KOPT-K1 (cell line): ENCODE results near the gene HJV.
A peak's percentile ranks its signal among the peaks of the same experiment; 100 is the strongest.

Source experiments
- H3K27ac ChIP-seq: fragments of 200-600 bp; sonication (generic); 2 replicates; pipeline ENCODE4 v1.5.1; 2016; ENCODE audit warnings: antibody characterized with exemption, mild to moderate bottlenecking, low read depth, low read length; ENCODE audit not compliant: poor library complexity, severe bottlenecking
- H3K36me3 ChIP-seq: fragments of 200-600 bp; sonication (generic); 2 replicates; pipeline ENCODE4 v1.5.1; 2017; ENCODE audit warnings: antibody characterized with exemption, mild to moderate bottlenecking, low read length, moderate library complexity; ENCODE audit not compliant: insufficient read depth
- H3K9me3 ChIP-seq: fragments of 200-600 bp; sonication (generic); 2 replicates; pipeline ENCODE4 v1.5.1; 2017; ENCODE audit warnings: antibody characterized with exemption, low read length, mild to moderate bottlenecking; ENCODE audit not compliant: insufficient read depth, poor library complexity, severe bottlenecking

Gene HJV

GRCh38 chr1:146001709-146002108 is 19.8 kb downstream of the HJV start:
- no peaks in the 10 kb centered on the region for H3K36me3 ChIP-seq
- no peak overlapping the region for H3K27ac ChIP-seq
- no peaks in the 10 kb centered on the region for H3K9me3 ChIP-seq

- peaks cover 8% of the 10 kb centered on the region for H3K36me3 ChIP-seq
- H3K9me3 ChIP-seq: no peaks in the 10 kb centered on the region
- H3K27ac ChIP-seq: peak overlapping the region; percentile 18
Measured at GRCh38 chr1:145999321-146000024, 22.1 kb downstream of the HJV start.

GRCh38 chr1:145997718-145998023 is 23.9 kb downstream of the HJV start:
- Histone ChIP-seq H3K27ac (peak overlapping the region; percentile 90), H3K36me3 (peaks cover 26% of the 10 kb centered on the region), H3K9me3 (no peaks in the 10 kb centered on the region)

- Histone ChIP-seq H3K9me3 (no peaks in the 10 kb centered on the region), H3K27ac (peak overlapping the region; percentile 90), H3K36me3 (peaks cover 29% of the 10 kb centered on the region)
Measured at GRCh38 chr1:145997016-145997717, 24.4 kb downstream of the HJV start.

- H3K27ac ChIP-seq: peak within 1 kb of the TSS; percentile 90
- no peaks in the 10 kb centered on the region for H3K9me3 ChIP-seq
- peaks cover 29% of the 10 kb centered on the region for H3K36me3 ChIP-seq
Measured at GRCh38 chr1:145996433-145997015, 25.0 kb downstream of the HJV start, which contains the start of gene TXNIP. TXNIP (minus strand) TSS chr1:145996579; CDS start chr1:145996266, 313 bp downstream.

- peak overlapping the region; percentile 90 for H3K27ac ChIP-seq
- peaks cover 29% of the 10 kb centered on the region for H3K36me3 ChIP-seq
- H3K9me3 ChIP-seq: no peaks in the 10 kb centered on the region
Measured at GRCh38 chr1:145995964-145996432, 25.5 kb downstream of the HJV start.

- Histone ChIP-seq H3K9me3 (no peaks in the 10 kb centered on the region), H3K36me3 (peaks cover 29% of the 10 kb centered on the region), H3K27ac (peak overlapping the region; percentile 90)
Measured at GRCh38 chr1:145995148-145995881, 26.2 kb downstream of the HJV start.

GRCh38 chr1:145994391-145995120 is 27.0 kb downstream of the HJV start:
- H3K27ac ChIP-seq: peak overlapping the region; percentile 90
- peaks cover 29% of the 10 kb centered on the region for H3K36me3 ChIP-seq
- H3K9me3 ChIP-seq: no peaks in the 10 kb centered on the region

GRCh38 chr1:145993618-145994390 is 27.7 kb downstream of the HJV start:
- H3K36me3 ChIP-seq: peaks cover 29% of the 10 kb centered on the region
- H3K9me3 ChIP-seq: no peaks in the 10 kb centered on the region
- no peak overlapping the region for H3K27ac ChIP-seq

- Histone ChIP-seq H3K36me3 (peaks cover 29% of the 10 kb centered on the region), H3K9me3 (no peaks in the 10 kb centered on the region), H3K27ac (no peak overlapping the region)
Measured at GRCh38 chr1:145992958-145993617, 28.4 kb downstream of the HJV start.

GRCh38 chr1:145992502-145992936 is 29.0 kb downstream of the HJV start:
- H3K36me3 ChIP-seq: peaks cover 29% of the 10 kb centered on the region
- H3K9me3 ChIP-seq: no peaks in the 10 kb centered on the region
- H3K27ac ChIP-seq: no peak overlapping the region

- no peak overlapping the region for H3K27ac ChIP-seq
- H3K36me3 ChIP-seq: peaks cover 29% of the 10 kb centered on the region
Measured at GRCh38 chr1:145991735-145992412, 29.7 kb downstream of the HJV start.

GRCh38 chr1:145990249-145990855 is 31.2 kb downstream of the HJV start:
- no peaks in the 10 kb centered on the region for H3K9me3 ChIP-seq
- no peak overlapping the region for H3K27ac ChIP-seq
- peaks cover 29% of the 10 kb centered on the region for H3K36me3 ChIP-seq

More at GRCh38 chr1:145991735-145992412, 29.7 kb downstream of the HJV start:
- H3K9me3 ChIP-seq: no peaks in the 10 kb centered on the region
